GM19099 (cell line): Measurements from ENCODE around the gene TPRA1.

Source experiments
- POLR2A ChIP-seq: IDR thresholded peaks from 3 replicates; pipeline ENCODE4 v1.6.1; 2011; ENCODE audit warnings: low read depth; ENCODE audit not compliant: insufficient read length; ENCODE audit errors: extremely low read depth

The TPRA1 gene

GRCh38 chr3:127590593-127591465, at the start of gene TPRA1:
Gene TPRA1, minus strand, starts transcription at chr3:127590733. Its CDS starts 10,587 bp downstream, at chr3:127580146.
- TF ChIP-seq POLR2A: peak; percentile 61

GRCh38 chr3:127640042-127640355, 49.5 kb upstream of the TPRA1 start:
- TF ChIP-seq POLR2A: no peak

- no peak for TF ChIP-seq POLR2A
Observed at GRCh38 chr3:127639173-127640041, 48.9 kb upstream of the TPRA1 start.

GRCh38 chr3:127637971-127638370, 47.4 kb upstream of the TPRA1 start:
- no peak for TF ChIP-seq POLR2A

- TF ChIP-seq POLR2A: no peak
Observed at GRCh38 chr3:127637546-127637945, 47.0 kb upstream of the TPRA1 start.

GRCh38 chr3:127634653-127635052, 44.1 kb upstream of the TPRA1 start:
- TF ChIP-seq POLR2A: no peak

GRCh38 chr3:127632035-127632820, 41.7 kb upstream of the TPRA1 start:
- no peak for TF ChIP-seq POLR2A

GRCh38 chr3:127630811-127631714, 40.5 kb upstream of the TPRA1 start:
- no peak for TF ChIP-seq POLR2A

- no peak for TF ChIP-seq POLR2A
Observed at GRCh38 chr3:127629467-127630403, 39.2 kb upstream of the TPRA1 start.

- no peak for TF ChIP-seq POLR2A
Observed at GRCh38 chr3:127628788-127629466, 38.4 kb upstream of the TPRA1 start, which contains the start of gene PODXL2. Gene PODXL2, plus strand, starts transcription at chr3:127629185. Its CDS starts 35 bp downstream, at chr3:127629220.

- TF ChIP-seq POLR2A: no peak
Observed at GRCh38 chr3:127628426-127628787, 37.9 kb upstream of the TPRA1 start.

GRCh38 chr3:127625821-127626220, 35.3 kb upstream of the TPRA1 start:
- TF ChIP-seq POLR2A: no peak
